NCI-H1417 treated with DMSO at 0.1 percent for 48 hours (cell line): ENCODE results near the gene METTL22.
A peak's percentile ranks its signal among the peaks of the same experiment; 100 is the strongest.
"Not testable (repeated sequence)": the region's sequence is repeated elsewhere in the genome, so short reads cannot be mapped to it uniquely, and the experiment has no call there.

Source experiments
- DNase-seq: peaks from one replicate; lab custom pipeline; 2025; lab: John Stamatoyannopoulos, UW

The METTL22 gene

DNA sequence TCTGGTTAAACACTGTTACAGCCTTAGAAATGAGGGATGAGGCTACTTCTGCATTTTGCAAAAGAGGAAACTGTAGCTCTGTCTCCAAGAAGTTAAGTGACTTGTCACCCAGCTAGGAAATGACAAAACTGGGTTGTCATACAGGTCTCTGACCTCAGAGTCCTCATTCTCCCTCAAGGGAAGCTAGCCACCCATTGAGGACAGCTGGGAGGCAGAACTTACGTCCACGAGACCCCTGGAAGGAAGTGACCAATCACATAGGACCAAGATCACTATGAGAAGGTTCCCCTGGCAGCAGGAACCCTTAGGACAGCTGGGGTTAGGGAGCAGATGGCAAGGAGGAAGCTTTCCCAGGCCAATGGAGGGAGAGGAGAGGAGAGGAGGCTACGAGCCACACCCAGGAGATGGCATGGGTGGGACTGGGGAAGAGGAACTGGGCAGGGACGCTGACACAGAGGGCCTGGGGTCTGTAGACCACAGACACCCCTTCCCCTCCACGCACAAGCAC is 11.2 kb downstream of the METTL22 start:
- DNase-seq, result no peak

DNA sequence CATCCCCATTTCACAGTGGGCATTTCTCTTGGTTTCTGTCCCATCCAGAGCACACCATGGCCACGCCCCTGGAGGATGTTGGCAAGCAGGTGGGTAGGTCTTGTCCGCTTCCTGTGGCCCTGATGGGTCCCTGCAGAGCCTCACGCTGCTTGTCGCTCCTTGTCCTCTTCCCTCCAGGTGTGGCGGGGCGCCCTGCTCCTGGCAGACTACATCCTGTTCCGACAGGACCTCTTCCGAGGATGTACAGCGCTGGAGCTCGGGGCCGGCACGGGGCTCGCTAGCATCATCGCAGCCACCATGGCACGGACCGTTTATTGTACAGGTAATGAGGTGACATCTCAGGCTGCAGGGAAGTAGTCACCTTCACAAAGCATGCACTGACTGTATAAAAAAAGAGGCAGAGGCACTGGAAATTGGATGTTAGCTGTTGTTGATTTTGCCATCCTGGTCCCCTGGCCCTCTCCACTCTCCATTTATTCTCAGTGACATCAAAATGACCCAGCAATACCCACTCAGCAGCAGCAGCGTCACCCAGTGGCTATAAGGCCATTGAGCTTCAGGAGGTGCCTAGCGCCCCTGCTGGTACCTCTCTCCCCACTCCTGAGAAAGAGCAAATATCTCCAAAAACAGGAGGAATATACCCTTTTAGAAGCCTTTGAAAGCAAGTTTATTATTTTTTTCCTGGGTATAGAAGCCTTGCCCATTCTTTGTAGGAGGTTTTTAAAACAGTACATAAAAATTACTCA is 13.7 kb downstream of the METTL22 start:
- DNase-seq, result no peak

DNA sequence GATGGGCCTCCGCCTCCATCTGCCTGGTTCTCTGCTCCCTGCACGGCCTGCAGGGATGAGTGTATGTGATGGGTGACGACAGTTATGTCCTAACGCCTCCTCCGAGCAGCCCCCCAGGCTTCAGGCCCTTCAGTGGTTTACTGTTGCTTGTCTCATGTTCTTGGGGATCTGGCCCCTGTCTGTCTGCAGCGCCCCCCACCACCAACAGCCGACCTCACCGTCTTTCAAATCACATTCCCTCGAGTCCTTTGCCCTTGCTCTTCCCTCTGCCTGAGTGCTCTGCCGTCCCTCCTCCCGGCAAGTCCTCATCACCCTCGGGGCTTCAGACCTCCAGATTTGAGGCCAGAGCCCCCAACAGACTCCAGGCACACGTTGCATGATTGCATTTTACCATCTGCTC is 18.2 kb downstream of the METTL22 start:
- DNase-seq, result no peak

DNA sequence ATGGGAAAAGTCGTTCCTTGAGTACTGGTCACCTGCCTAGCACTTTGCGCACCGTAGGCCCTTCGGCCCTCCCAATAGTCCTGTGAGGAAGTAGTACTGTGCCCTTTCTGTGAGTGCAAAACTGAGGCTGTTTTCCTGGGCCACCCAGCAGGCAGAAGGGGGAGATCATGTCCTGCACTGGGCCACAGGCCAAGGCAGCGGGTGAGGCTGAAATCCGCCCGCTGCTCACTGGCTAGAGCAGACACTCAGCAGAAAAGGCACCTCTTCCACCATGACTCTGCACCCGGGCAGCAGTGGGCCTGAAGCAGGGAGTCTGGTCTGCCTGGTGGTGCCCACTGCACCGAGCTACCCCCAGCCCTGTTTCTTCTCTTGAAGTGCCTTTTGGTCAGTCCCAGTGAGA is 20.2 kb downstream of the METTL22 start:
- DNase-seq, result no peak

DNA sequence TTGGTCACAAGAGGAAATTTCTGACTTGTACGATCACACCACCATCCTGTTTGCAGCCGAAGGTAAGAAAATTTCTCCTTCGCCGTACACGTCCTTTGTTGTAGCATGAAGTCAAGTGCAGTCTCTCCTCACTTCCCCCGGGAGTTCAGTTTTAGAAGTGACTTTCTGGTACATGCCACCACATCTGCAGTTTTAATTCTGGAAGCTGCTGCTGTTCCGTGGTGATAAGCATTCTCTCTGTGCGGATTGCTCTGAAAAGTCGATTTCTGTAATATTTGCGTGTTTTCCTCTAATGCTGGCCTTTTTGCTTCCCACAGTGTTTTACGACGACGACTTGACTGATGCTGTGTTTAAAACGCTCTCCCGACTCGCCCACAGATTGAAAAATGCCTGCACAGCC is 20.6 kb downstream of the METTL22 start:
- no peak for DNase-seq

DNA sequence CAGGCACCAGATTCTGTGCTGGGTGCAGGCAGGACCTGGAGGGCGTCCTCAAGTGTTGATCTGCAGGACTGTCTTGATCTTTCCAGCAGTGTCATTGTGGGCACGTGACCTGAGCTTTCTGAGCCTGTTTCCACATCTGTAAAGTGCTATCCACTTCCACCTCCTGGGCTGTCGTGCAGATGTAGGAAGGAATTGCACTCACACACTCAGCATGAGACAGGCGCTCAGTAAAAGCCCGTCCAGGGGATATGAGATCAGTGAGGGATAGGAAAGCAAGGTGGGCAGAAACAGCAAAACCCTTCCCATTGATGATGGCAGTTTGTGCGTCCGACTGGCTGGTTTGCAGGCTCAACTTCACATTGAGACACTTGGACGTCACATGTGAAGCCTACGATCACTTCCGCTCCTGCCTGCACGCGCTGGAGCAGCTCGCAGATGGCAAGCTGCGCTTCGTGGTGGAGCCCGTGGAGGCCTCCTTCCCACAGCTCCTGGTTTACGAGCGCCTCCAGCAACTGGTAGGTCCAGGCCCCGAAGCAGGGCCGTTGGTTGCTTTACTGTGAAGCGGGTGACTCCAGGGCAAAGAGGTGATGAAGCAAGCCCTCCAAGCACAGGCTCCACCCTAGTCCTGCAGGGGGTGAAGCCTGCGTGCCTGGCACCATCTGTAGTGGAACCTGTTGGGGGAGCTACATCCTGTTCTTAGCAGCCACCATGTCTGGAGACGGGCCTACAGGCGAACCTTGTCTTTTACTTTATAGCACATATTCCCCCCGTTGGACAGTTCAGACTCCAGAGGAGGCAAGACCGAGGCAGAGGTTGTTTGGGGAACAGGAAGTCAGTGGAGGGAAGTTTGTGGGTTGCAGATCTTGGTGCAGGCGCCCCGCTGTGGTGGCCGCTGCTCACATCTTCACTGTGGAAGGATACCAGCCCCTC is 23.0 kb downstream of the METTL22 start:
- DNase-seq, result no peak

DNA sequence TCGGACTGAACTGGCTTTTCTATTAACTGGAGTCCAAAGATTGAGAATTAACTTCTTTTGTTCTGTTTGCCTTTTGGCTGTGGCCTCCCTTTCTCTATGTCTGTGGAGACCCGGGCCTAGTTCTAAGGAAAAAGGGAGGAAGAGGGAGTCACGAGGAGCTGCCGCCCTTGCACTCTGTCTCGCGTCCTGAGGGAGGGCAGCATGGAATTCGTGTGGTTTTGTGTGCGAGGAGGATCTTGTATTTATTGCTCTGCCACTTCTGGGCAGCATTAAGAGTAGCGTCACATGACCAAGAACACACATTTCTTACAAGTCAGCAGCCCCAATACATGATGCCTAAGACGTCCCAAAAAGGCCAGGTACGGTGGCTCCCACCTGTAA is 23.6 kb downstream of the METTL22 start:
- no peak for DNase-seq

DNA sequence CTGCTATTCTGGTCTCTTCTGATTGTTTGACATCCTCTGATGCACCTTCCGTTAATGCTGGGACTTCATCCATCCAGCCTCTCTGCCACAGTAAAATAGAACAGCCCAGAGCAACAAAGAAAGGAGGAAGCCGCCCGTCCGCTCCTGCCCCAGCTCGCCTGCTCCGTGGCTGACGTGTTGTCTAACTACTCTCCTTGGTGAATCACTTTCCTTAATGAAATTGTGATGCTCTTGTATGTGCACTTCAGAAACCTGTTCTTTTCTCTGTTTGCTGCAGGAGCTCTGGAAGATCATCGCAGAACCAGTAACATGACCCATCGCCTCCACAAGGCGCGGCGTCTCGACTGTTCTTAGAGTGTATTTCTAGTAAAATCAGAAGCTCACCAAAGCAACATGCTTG is 24.3 kb downstream of the METTL22 start:
- DNase-seq, result no peak

DNA sequence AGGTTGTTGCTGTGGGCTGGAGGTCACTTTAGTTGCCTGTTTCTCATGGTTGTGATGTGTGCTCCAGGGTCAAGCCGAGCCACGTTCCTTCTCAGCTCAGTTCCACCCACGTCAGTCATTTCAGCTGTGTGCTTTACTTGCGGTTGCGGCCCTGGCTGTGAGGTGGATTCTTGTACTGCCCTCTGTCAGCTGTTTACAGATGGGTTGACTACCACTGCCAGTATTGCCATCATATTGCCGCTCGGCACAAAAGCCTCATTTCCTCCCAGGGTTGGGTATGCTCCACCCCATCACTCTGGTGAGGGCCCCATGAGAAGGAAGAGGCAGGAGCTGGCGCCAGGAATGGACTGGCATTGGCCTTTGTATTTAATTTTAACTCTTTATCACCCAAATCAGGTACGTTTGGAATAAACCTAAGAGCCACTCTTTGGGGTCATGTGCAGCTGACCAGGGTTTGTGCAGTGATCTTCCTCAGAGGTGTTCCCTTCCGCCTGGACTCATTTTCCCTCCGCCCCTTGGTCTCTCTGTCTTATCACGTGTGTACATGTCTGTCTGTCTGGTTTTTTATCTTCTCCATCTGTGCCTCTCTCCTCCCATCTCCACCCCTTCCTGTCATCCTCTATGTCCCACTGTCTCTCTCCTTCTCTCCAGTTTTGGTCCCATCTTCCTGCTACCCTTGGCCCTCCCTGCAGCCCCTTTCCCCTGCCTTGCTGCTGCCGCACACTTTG is 25.0 kb downstream of the METTL22 start:
- no peak for DNase-seq

DNA sequence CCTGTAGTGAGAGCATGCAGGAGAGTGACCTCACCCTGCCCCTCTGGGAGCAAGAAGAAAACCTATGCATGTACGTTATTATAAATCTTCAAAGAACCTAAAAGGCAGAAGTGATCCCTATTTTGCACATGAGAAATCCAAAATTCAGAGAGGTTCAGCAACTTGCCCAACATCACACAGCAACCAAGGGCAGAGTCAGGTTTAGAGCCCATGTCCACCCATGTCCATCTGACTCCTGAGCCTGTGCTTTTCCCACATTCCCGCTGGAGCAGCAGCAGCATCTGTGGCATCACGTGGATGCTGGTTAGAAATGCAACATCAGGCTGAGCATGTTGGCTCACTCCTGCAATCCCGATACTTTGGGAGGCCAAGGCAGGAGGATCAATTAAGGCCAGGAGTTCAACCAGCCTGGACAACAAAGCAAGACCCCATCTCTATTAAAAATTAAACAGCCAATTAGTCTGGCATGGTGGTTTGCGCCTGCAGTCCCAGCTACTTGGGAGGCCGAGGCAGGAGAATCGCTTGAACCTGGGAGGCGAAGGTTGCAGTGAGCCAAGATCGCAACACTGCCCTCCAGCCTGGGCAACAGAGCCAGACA is 26.3 kb downstream of the METTL22 start:
- no peak for DNase-seq

DNA sequence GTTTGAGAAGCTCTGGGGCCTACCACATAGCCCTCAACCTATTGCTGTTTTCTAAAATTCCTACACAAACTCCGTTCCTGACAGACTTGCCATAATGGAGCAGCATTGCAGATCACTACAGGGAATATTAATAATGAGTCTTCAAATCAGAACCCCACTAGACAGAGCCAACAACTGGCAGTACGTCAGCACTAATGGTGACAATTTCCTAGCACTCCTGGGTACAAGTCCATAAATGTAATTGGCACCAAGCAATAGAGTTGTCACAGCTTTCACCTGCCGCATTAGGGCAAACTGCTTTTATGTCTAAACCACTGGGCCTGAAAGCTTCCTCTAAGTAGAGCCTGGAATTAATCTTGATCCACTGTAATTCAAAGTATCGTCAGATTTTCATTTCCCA is 27.4 kb downstream of the METTL22 start:
- DNase-seq, result no peak

DNA sequence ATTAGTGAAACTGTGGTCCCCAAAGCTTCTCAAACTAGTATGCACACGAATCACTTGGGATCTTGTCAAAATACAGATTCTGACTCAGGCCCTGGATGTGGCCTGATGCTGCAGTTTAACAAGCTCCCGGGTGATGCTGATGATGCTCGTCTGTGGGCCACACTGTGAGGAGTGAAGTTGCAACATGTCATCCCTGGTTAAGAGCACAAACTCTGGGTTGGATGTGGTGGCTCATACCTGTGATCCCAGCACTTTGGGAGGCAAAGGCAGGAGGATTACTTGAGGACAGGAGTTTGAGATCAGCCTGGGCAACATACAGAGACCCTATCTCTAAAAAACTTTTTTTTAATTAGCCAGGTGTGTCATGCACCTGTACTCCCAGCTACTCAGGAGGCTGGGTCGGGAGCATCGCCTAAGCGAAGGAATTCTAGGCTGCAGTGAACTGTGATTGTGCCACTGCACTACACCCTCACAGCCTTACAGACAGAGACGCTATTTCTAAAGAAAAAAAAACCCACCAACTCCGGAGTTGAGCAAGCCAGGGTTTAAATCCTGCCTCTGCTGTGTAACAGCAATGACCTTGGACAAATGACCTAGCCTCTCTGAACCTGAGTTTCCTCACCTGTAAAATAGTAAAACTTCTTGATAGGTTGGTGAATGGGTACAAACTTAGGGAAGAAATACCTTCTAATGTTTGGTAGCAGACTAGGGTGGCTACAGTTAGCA is 28.5 kb downstream of the METTL22 start:
- no peak for DNase-seq

DNA sequence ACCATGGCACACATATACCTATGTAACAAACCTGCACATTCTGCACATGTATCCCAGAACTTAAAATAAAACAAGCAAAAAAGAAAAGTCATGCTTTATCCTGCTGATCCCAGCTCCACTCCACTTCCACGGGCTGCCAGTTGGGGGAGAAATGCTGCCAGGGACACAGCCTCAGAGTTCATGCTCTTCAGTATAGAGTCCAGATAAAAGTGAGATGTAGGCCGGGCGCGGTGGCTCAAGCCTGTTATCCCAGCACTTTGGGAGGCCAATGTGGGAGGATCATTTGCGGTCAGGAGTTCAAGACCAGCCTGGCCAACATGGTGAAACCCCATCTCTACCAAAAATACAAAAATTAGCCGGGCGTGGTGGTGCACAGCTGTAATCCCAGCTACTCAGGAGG is 30.5 kb downstream of the METTL22 start:
- not testable (repeated sequence) for DNase-seq

DNA sequence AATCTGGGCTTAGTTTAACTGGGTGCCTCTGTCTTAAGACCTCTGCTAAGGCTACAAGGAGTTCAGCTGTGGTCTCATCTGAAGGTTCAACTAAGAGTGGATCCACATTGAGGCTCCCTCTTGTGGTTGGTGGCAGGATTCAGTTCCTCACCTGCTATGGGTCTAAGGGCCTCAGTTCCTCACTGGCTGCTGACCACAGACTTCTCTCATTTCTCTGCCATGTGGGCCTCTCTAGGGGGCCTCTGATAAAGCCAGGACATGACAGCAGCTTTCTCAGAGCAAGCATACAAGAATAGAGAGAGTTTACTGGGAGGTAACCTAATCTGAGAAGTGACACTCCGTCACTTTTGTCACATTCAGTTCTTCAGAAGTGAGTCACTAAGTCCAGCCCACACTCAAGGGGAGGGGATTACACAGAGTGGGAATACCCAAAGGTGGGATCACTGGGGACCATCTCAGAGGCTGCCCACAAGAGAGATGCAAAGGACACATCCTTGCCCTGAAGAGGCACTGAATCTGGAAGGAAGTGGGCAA is 33.8 kb downstream of the METTL22 start:
- no peak for DNase-seq

DNA sequence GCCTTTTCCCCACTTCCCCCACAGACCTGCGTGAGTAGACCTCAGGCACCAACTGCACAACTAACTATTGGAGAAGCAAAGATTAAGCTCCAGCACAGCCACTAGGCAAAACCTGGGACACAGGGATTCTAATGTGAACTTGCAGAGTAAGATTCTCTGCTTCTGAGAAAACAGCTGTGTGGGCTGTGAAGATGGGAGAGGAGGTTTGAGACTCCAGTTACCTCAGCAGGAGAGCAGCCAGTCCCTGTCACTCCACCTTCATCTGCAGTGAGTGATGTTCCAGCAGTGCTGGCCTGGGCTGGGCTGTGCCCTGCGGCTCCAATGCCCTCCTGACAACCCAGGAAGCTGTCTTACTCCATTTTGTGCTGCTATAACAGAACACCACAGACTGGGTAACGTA is 34.9 kb downstream of the METTL22 start:
- DNase-seq, result no peak

DNA sequence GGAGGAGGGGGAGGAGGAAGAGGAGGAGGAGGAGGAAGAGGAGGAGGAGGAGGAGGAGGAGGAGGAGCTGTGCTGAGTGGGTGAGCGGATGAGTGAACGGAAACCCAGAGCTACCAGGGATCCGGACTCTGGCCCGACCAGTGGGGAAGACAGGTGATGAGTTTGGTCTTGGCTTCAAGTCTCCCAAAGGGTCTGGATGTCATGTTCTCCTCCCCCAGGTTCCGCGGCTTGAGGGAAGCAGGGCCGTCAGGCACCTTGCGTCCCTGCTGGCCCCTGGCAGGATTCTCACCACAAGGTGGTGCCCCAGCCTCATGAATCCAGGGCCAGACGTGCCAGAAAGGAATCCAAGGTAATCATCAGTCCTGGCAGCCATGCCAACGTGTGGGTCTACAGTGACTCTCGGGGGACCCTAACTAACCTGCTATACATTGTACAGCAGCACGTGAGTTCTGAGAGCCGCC is 39.4 kb downstream of the METTL22 start:
- peak; percentile 2 for DNase-seq

DNA sequence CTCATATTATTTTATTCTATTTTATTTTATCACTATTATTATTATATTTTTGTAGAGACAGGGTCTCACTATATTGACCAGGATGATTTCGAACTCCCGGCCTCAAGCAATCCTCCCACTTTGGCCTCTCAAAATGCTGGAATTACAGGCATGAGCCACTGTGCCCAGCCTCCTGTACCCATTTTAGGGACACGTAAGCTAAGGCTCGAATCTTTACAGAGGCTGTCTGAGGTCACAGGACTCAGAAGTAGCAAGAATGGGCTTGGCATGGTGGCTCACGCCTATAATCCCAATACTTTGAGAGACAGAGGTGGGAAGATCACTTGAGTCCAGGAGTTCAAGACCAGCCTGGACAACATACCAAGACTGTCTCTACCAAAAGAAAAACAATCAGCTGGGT is 40.2 kb downstream of the METTL22 start:
- no peak for DNase-seq

DNA sequence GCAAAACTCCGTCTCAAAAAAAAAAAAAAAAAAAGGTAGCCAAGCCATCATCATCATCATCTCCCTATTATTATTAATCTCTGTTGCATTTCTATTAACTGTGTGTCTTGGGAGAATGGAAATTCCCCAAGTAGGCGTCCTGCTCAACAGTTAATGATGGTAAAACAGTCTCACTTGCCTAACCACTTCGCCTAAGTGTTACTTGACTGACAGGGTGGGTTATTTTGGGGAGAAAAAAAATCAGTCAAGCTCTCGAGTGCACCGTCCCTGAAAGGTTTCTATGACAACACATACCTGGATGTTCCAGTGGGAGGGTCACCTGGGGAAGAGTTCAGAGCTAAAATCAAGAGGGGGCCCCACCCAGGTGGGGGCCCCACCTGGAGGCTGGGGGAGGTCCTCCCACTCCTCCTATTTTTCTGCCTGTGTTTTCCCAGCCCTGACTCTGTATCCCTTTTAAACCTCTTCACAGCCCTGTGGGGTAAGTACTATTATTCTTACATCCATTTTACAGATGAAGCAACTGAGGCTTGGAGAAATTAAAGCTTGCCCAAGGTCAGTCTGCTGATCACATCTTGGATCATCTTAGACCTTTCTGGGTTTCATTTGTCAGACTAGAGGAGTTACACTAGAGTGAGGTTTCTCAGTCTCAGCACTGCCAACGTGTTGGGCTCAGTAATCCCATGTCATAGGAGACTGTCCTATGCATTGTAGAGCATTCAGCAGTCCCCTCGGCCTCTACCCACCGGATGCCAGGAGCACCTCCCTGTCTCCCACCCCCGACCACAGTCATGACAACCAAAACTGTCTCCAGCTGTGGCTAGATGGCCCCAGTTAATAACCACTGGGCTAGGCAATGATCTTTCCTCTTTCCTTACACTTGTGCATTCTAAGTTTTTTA is 41.9 kb downstream of the METTL22 start:
- no peak for DNase-seq

DNA sequence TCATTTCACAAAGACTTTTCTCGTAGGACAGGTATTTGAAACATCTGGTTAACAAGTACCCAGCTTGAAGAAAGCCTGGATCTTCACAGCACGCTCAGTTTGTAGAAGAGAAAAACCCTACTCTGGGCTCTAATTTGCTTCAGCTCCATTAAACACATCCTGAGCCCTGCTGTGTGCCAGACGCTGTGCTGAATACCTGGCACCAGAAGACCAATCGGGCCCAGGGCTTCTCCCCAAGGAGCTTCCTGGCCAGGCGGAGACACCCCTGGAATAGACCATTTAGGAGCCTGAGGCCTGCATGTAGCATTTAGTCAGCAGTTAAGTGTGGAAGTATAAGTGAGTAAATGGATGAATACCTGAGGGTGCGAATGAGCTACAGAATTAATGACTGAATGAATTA is 44.0 kb downstream of the METTL22 start:
- DNase-seq, result no peak

DNA sequence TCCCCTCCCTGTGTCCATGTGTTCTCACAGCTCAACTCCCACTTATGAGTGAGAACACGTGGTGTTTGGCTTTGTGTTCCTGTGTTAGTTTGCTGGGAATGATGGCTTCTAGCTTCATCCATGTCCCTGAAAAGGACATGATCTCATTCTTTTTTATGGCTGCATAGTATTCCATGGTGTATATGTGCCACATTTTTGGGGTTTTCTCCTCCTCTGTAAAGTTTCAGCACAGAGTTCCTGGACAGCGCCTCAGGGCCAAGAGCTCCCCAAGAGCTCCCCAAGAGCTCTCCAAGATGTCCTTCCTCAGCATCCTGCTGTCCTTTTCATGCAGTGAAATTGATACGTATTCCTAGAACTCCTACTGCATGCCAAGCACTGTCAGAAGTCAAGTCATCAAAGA is 46.0 kb downstream of the METTL22 start:
- DNase-seq, result no peak
